CD8-positive, alpha-beta memory T cell (primary cell): ENCODE measurements around the gene CAMK2B. TPM values are rescaled to one million over a fixed set of nuclear protein-coding genes. Genes with fewer than 3 reads are reported as not detected.

Source experiments
- CTCF ChIA-PET: fragments of 350-600 bp; sonication (Branson Sonifier 250); formaldehyde crosslinking; loops from one replicate; lab custom pipeline; 2021; ENCODE audit warnings: antibody characterized with exemption; lab: Charles Lee
- POLR2A ChIA-PET: fragments of 350-600 bp; sonication (Branson Sonifier 250); formaldehyde crosslinking; loops from one replicate; lab custom pipeline; 2021; ENCODE audit warnings: antibody characterized with exemption; lab: Charles Lee
- DNase-seq, 5 donors: peaks; one replicate each; pipeline versions ENCODE4 v3.0.0 to v3.0.0-alpha.2; 2020 to 2022; ENCODE audit warnings: mixed read lengths in 1 of 5
- H3K27ac ChIP-seq: one replicate; pipeline ENCODE4 v1.7.0; 2013; ENCODE audit warnings: low read depth, mild to moderate bottlenecking, low read length, moderate library complexity
- H3K27me3 ChIP-seq: 2 replicates; pipeline ENCODE4 v1.7.0; 2013; ENCODE audit warnings: low read length, mild to moderate bottlenecking; ENCODE audit not compliant: insufficient read depth, poor library complexity, severe bottlenecking
- H3K36me3 ChIP-seq: 2 replicates; pipeline ENCODE4 v1.7.0; 2013; ENCODE audit warnings: mild to moderate bottlenecking, low read length, moderate library complexity; ENCODE audit not compliant: insufficient read depth
- H3K4me1 ChIP-seq: 2 replicates; pipeline ENCODE4 v1.7.0; 2013; ENCODE audit warnings: mild to moderate bottlenecking, low read length, moderate library complexity; ENCODE audit not compliant: insufficient read depth
- H3K4me3 ChIP-seq: 2 replicates; pipeline ENCODE4 v1.7.0; 2013; ENCODE audit warnings: mild to moderate bottlenecking, low read length
- H3K9me3 ChIP-seq: 2 replicates; pipeline ENCODE4 v1.7.0; 2013; ENCODE audit warnings: mild to moderate bottlenecking, low read length
- H3K27ac Mint-ChIP-seq, 8 donors: one replicate each; pipeline ENCODE4 v1.8.0; 2020 to 2021; ENCODE audit warnings: mixed read lengths in 8 of 8, mild to moderate bottlenecking in 6 of 8, inconsistent platforms in 3 of 8, moderate library complexity in 3 of 8
- H3K27me3 Mint-ChIP-seq, 2 donors: one replicate each; pipeline ENCODE4 v1.8.0; 2020 to 2021; ENCODE audit warnings: mixed read lengths in 2 of 2, mild to moderate bottlenecking in 1 of 2, moderate library complexity in 1 of 2
- H3K36me3 Mint-ChIP-seq, 3 donors: one replicate each; pipeline ENCODE4 v1.8.0; 2020 to 2021; ENCODE audit warnings: mixed read lengths in 3 of 3, inconsistent platforms in 1 of 3, mild to moderate bottlenecking in 1 of 3
- H3K4me1 Mint-ChIP-seq, 3 donors: one replicate each; pipeline ENCODE4 v1.8.0; 2020 to 2021; ENCODE audit warnings: mixed read lengths in 3 of 3, inconsistent platforms in 1 of 3, mild to moderate bottlenecking in 1 of 3
- H3K4me3 Mint-ChIP-seq, 7 donors: one replicate each; pipeline ENCODE4 v1.8.0; 2020 to 2021; ENCODE audit warnings: mixed read lengths in 7 of 7, mild to moderate bottlenecking in 6 of 7, moderate library complexity in 4 of 7, inconsistent platforms in 2 of 7
- H3K9me3 Mint-ChIP-seq, 5 donors: one replicate each; pipeline ENCODE4 v1.8.0; 2020 to 2022; ENCODE audit warnings: mixed read lengths in 5 of 5, mild to moderate bottlenecking in 3 of 5, moderate library complexity in 2 of 5, inconsistent platforms in 1 of 5
- polyA plus RNA-seq: library from polyadenylated mRNA; unstranded; fragments of 300-500 nt; fragmentation: Illumina TruSeq; gene quantifications from one replicate; pipeline ENCODE4 v1.2.3, GENCODE V29; 2021
- total RNA-seq, 2 experiments: library from RNA; stranded (reverse); gene quantifications; one replicate each; pipeline ENCODE4 v1.2.3, GENCODE V29; 2021

The CAMK2B gene
- total and polyA plus RNA-seq, 3 experiments from 2014 or later = 0.42 to 0.90 TPM; not detected in 1

DNA sequence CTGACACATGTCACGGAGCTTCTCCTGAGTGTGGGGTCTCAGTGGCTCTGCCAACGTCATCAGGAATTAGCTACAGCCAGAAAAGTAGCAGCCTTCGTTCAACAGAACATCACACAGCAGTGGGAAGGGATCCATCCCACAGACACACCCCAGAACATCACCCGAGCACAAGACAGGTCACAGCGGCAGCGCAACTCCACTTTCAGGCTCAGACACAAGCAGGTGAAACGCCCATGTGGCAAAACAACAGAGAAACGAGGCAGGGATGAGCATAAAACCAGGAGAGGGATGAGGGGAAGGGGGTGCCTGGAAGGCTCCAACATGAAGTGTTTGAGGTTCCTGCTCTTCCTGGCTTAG is 44.8 kb downstream of the CAMK2B start:
- no peak overlapping the region for H3K27ac ChIP-seq
- no peak overlapping the region for H3K4me3 ChIP-seq
- peak in 1 of 5 donors; percentile 12 for DNase-seq
- Mint-ChIP-seq H3K27me3 (no peaks in the 10 kb centered on the region), H3K4me3 (no peak overlapping the region), H3K27ac (peak overlapping the region in 1 of 8 donors; percentile 75), H3K9me3 (no peaks in the 10 kb centered on the region), H3K36me3 (no peaks in the 10 kb centered on the region), H3K4me1 (no peaks in the 10 kb centered on the region)
- H3K9me3 ChIP-seq = no peaks in the 10 kb centered on the region
- no peaks in the 10 kb centered on the region for H3K36me3 ChIP-seq
- POLR2A ChIA-PET = no interaction called here
- CTCF ChIA-PET = no interaction called here
- no peaks in the 10 kb centered on the region for H3K4me1 ChIP-seq
- no peaks in the 10 kb centered on the region for H3K27me3 ChIP-seq

DNA sequence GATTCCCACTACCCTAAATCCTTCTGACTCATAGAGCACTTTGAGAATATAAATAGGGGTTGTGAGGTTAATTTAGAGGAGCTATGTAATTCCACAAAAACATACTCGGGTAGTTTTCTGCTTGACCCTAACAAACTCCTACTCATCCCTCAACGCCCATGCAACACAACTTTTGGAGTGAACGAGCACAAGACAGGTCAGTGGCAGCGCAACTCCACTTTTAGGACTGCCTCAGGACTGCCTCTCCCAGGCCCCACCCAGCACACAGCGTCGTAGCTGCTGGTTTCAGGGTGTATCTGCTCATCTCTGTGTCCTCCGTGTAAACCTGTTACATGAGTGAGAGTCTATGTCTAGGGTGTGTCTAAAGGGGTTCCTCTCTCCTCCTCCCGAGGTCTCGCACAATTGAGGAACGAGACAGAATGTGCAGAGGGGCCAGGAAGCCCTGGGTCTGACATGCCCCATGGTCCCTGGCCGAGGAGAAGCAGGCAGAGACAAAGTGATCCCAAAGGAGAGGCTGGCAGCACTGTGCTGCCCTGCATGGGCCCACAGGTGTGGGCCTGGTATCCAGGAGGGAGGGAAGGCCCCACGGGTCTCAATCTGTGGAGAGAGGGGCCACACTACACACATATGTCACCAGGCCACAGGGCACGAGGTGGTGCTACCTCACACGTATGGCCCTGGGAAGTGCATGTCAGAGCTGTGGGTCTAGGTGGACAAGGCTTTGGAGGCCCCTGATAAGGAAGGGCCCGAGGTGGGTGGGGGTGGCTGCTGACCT is 45.5 kb downstream of the CAMK2B start:
- H3K27me3 Mint-ChIP-seq = no peaks in the 10 kb centered on the region
- POLR2A ChIA-PET = no interaction called here
- Histone ChIP-seq H3K9me3 (no peaks in the 10 kb centered on the region), H3K4me3 (no peak overlapping the region), H3K36me3 (no peaks in the 10 kb centered on the region), H3K27me3 (no peaks in the 10 kb centered on the region), H3K4me1 (no peaks in the 10 kb centered on the region), H3K27ac (no peak overlapping the region)
- H3K9me3 Mint-ChIP-seq = no peaks in the 10 kb centered on the region
- H3K36me3 Mint-ChIP-seq = no peaks in the 10 kb centered on the region
- no peaks in the 10 kb centered on the region for H3K4me1 Mint-ChIP-seq
- peak in 1 of 5 donors; percentile 14 for DNase-seq
- CTCF ChIA-PET = no interaction called here
- no peak overlapping the region for H3K4me3 Mint-ChIP-seq
- H3K27ac Mint-ChIP-seq = peak overlapping the region in 2 of 8 donors; percentile 0 to 79

- peak in 1 of 5 donors; percentile 20 for DNase-seq
- peaks cover 2 to 3% of the 10 kb centered on the region in 2 donors for H3K27me3 Mint-ChIP-seq
- POLR2A ChIA-PET = no interaction called here
- H3K27ac Mint-ChIP-seq = peak overlapping the region in 1 of 8 donors; percentile 78
- H3K4me1 Mint-ChIP-seq = peaks cover 0 to 1% (median under 1%) of the 10 kb centered on the region in 3 donors
- Histone ChIP-seq H3K27me3 (no peaks in the 10 kb centered on the region), H3K4me1 (no peaks in the 10 kb centered on the region), H3K4me3 (no peak overlapping the region), H3K27ac (no peak overlapping the region), H3K9me3 (no peaks in the 10 kb centered on the region), H3K36me3 (no peaks in the 10 kb centered on the region)
- no peaks in the 10 kb centered on the region for H3K36me3 Mint-ChIP-seq
- no peaks in the 10 kb centered on the region for H3K9me3 Mint-ChIP-seq
- H3K4me3 Mint-ChIP-seq = no peak overlapping the region
- CTCF ChIA-PET = no interaction called here
Measured at GRCh38 chr7:44279286-44279685, 46.1 kb downstream of the CAMK2B start.

GRCh38 chr7:44278451-44279161 is 46.8 kb downstream of the CAMK2B start:
- H3K4me1 Mint-ChIP-seq = peaks cover 0 to 4% (median 3%) of the 10 kb centered on the region in 3 donors
- no peak overlapping the region for H3K4me3 Mint-ChIP-seq
- no peaks in the 10 kb centered on the region for H3K27me3 ChIP-seq
- CTCF ChIA-PET = no interaction called here
- no peaks in the 10 kb centered on the region for H3K36me3 Mint-ChIP-seq
- H3K36me3 ChIP-seq = no peaks in the 10 kb centered on the region
- H3K9me3 ChIP-seq = no peaks in the 10 kb centered on the region
- DNase-seq = peak in 1 of 5 donors; percentile 8
- no peak overlapping the region for H3K27ac ChIP-seq
- POLR2A ChIA-PET = no interaction called here
- H3K9me3 Mint-ChIP-seq = no peaks in the 10 kb centered on the region
- peaks cover 2 to 6% of the 10 kb centered on the region in 2 donors for H3K27me3 Mint-ChIP-seq
- no peak overlapping the region for H3K4me3 ChIP-seq
- H3K27ac Mint-ChIP-seq = no peak overlapping the region
- no peaks in the 10 kb centered on the region for H3K4me1 ChIP-seq

GRCh38 chr7:44277851-44278250 is 47.5 kb downstream of the CAMK2B start:
- ChIA-PET POLR2A (no interaction called here), CTCF (no interaction called here)
- Mint-ChIP-seq H3K27ac (peak overlapping the region in 1 of 8 donors; percentile 89), H3K4me3 (no peak overlapping the region), H3K9me3 (no peaks in the 10 kb centered on the region), H3K27me3 (peaks cover 2 to 6% of the 10 kb centered on the region in 2 donors), H3K36me3 (no peaks in the 10 kb centered on the region), H3K4me1 (peaks cover 0 to 4% (median 3%) of the 10 kb centered on the region in 3 donors)
- H3K9me3 ChIP-seq = no peaks in the 10 kb centered on the region
- no peaks in the 10 kb centered on the region for H3K4me1 ChIP-seq
- no peaks in the 10 kb centered on the region for H3K36me3 ChIP-seq
- peak in 1 of 5 donors; percentile 37 for DNase-seq
- no peaks in the 10 kb centered on the region for H3K27me3 ChIP-seq
- H3K27ac ChIP-seq = no peak overlapping the region
- H3K4me3 ChIP-seq = no peak overlapping the region

DNA sequence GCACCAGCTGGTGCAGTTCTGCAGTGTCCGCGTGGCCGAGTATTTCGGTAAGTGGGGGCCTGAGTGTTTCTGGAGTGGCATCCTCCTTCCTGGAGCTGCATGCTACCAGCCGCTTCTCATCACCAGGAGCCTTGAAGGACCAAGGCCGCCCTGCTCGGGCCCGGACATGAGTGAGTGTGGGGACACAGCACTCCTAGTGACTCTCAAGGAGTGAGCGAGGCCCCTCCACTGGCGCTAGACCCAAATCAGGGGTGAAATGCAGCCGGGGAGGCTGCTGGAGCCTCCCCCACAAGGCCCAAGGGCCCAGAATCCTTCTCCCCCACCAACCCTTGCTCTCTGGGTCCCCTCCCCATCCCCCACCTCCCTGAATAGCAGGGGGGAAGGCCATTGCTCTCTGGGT is 48.0 kb downstream of the CAMK2B start:
- no peaks in the 10 kb centered on the region for H3K9me3 ChIP-seq
- Mint-ChIP-seq H3K4me1 (peaks cover 0 to 4% (median 3%) of the 10 kb centered on the region in 3 donors), H3K4me3 (no peak overlapping the region)

GRCh38 chr7:44276571-44277221 is 48.7 kb downstream of the CAMK2B start:
- H3K4me3 Mint-ChIP-seq = no peak overlapping the region
- no peak overlapping the region for H3K27ac Mint-ChIP-seq
- peak in 1 of 5 donors; percentile 25 for DNase-seq

More for the DNA sequence above, 48.0 kb downstream of the CAMK2B start:
- Histone ChIP-seq H3K4me1 (no peaks in the 10 kb centered on the region), H3K27ac (no peak overlapping the region), H3K36me3 (no peaks in the 10 kb centered on the region), H3K27me3 (no peaks in the 10 kb centered on the region), H3K4me3 (no peak overlapping the region)
- peak in 1 of 5 donors; percentile 31 for DNase-seq
- H3K36me3 Mint-ChIP-seq = no peaks in the 10 kb centered on the region
- no peaks in the 10 kb centered on the region for H3K9me3 Mint-ChIP-seq
- H3K27ac Mint-ChIP-seq = peak overlapping the region in 1 of 8 donors; percentile 89
- POLR2A ChIA-PET = no interaction called here
- peaks cover 2 to 6% of the 10 kb centered on the region in 2 donors for H3K27me3 Mint-ChIP-seq
- CTCF ChIA-PET = no interaction called here

More at GRCh38 chr7:44276571-44277221, 48.7 kb downstream of the CAMK2B start:
- Histone ChIP-seq H3K4me1 (no peaks in the 10 kb centered on the region), H3K4me3 (no peak overlapping the region), H3K27ac (no peak overlapping the region), H3K9me3 (no peaks in the 10 kb centered on the region), H3K27me3 (no peaks in the 10 kb centered on the region), H3K36me3 (no peaks in the 10 kb centered on the region)
- POLR2A ChIA-PET = no interaction called here
- Mint-ChIP-seq H3K27me3 (peaks cover 2 to 6% of the 10 kb centered on the region in 2 donors), H3K9me3 (no peaks in the 10 kb centered on the region), H3K4me1 (peaks cover 0 to 4% (median 3%) of the 10 kb centered on the region in 3 donors), H3K36me3 (no peaks in the 10 kb centered on the region)
- CTCF ChIA-PET = no interaction called here
